ELR (cell line): ENCODE data around the gene SLC25A11.

ENCODE experiments used
- DNase-seq: peaks from one replicate; pipeline ENCODE4 v3.0.0-alpha.2; 2015; ENCODE audit warnings: low read depth

The SLC25A11 gene

GRCh38 chr17:4895657-4896331 lies 44.1 kb downstream of the SLC25A11 start:
- DNase-seq: no peak

DNA sequence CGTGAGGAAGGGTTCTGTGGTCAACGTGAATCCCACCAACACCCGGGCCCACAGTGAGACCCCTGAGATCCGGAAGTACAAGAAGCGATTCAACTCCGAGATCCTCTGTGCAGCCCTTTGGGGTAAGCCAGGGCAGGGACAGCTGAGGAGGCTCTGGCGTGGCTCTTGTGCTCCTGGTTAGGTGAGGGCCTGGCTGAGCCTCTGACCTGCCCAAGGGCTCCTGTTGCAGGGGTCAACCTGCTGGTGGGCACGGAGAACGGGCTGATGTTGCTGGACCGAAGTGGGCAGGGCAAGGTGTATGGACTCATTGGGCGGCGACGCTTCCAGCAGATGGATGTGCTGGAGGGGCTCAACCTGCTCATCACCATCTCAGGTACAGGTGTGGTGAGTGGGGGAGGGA lies 44.7 kb downstream of the SLC25A11 start:
- DNase-seq: no peak

- no peak for DNase-seq
These were observed 45.9 kb downstream of the SLC25A11 start for GRCh38 chr17:4893721-4894560.

DNA sequence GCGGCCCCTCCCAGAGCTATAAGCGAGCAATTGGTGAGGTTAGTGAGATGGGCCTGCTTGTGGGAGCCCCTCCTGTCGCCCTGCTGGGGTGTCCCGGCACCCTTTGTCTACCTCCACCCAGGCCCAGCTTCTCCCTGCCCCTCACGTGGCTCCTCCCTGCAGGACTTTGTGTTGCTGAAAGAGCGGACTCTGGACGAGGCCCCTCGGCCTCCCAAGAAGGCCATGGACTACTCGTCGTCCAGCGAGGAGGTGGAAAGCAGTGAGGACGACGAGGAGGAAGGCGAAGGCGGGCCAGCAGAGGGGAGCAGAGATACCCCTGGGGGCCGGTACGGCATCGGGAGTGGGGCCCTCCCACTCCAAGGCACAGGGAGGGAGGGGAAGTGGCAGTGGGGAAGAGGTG lies 46.6 kb downstream of the SLC25A11 start:
- no peak for DNase-seq

DNA sequence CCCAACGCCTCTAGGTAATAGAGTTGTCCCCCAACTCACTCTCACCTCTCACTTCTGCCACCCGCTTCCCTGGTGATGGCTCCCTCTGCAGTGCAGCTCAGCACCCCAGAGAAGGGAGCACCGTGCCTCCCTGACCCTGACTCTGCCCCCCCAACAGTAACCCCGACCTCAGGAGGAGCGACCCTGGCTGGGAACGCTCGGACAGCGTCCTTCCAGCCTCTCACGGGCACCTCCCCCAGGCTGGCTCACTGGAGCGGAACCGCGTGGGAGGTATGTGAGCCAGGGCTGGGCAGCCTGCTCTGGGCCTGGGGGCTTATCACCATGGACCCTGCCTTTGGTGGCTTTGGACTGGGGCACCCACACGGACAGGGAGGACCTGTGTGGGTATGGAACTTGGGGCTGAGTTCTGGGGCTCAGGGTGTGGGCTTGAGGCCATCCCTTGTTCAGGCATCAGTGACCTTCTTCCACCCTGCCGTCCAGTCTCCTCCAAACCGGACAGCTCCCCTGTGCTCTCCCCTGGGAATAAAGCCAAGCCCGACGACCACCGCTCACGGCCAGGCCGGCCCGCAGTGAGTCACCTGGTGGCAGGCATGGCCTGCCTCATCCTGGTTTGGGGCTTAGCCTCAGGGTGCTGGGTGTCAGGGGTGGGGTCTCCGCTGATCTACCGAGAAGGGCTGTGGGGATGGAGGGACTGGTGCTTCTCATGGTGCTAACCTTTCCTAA lies 47.2 kb downstream of the SLC25A11 start:
- DNase-seq: no peak

DNA sequence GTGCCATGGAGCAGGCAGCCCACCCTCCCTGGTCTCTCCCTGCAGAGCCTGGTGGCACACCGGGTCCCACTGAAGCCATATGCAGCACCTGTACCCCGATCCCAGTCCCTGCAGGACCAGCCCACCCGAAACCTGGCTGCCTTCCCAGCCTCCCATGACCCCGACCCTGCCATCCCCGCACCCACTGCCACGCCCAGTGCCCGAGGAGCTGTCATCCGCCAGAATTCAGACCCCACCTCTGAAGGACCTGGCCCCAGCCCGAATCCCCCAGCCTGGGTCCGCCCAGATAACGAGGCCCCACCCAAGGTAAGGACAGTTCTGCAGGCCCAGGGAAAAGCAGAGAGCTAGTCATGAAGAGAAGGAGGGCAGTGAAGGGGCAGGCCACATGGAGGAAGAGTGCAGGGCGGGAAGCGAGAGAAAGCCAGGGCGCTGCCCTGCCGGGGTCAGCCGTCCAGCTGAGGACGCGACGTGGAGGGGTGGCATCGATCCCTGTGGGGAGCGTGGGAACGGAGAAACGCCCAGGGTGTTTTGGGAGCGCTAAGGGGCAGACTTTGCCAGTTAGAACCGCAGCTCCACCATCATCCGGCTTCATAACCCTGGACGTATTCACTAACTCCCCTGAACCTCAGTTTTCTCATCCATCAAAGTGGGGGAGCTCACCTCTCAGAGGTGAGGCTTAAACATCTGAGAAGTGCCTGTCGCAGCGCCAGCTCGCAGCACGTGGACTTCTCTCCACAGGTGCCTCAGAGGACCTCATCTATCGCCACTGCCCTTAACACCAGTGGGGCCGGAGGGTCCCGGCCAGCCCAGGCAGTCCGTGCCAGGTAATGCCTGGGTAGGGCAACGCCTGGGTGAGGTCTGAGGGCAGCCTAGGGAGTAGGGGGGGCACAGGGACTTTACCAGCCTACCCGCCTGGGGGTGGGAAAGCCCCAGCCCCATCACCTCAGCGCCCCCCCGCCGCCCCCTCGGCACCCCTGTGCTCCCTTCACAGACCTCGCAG lies 48.1 kb downstream of the SLC25A11 start:
- no peak for DNase-seq

DNA sequence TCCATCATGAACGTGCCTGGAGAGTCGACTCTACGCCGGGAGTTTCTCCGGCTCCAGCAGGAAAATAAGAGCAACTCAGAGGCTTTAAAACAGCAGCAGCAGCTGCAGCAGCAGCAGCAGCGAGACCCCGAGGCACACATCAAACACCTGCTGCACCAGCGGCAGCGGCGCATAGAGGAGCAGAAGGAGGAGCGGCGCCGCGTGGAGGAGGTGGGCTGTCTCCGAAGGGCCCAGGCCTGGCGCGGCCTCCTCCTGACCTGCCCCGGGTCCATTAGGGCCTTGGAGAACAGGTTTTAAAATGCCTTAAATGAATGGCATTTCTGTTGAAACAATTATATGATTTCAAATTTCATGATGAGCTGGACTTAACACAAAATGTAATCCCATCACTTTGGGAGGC lies 52.3 kb downstream of the SLC25A11 start:
- DNase-seq: no peak
